ENCODE measurements around the gene DNAJC19. TPM values are rescaled to one million over a fixed set of nuclear protein-coding genes. Genes with fewer than 3 reads are reported as not detected.

The DNAJC19 gene
- total RNA-seq, 2 donors from 2014 or later = 38.1 to 46.0 TPM

DNA sequence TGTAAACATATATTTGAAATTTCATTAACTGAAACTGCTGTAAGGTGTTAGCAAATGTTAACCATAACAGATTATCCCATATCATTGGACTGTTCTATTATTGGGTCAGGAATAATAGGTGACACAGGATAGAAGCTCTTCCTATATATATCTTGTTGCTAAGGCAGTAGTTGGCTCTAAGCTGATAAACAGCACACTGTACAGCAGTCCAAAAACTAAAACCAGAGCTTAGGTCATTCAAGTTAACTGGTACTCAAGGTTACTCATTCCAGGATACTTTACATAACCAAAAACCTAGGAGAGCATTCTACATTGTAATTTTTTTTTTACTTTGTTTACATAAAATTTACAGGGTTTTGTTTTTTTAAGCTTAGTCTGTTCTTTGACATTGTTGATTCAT lies 8.9 kb downstream of the DNAJC19 start:
- TF ChIP-seq POLR2A (IDR thresholded peaks at IDR 0.05) (no peak), POLR2AphosphoS5 (IDR thresholded peaks at IDR 0.05) (no peak)
- TF ChIP-seq, protein P1, sequence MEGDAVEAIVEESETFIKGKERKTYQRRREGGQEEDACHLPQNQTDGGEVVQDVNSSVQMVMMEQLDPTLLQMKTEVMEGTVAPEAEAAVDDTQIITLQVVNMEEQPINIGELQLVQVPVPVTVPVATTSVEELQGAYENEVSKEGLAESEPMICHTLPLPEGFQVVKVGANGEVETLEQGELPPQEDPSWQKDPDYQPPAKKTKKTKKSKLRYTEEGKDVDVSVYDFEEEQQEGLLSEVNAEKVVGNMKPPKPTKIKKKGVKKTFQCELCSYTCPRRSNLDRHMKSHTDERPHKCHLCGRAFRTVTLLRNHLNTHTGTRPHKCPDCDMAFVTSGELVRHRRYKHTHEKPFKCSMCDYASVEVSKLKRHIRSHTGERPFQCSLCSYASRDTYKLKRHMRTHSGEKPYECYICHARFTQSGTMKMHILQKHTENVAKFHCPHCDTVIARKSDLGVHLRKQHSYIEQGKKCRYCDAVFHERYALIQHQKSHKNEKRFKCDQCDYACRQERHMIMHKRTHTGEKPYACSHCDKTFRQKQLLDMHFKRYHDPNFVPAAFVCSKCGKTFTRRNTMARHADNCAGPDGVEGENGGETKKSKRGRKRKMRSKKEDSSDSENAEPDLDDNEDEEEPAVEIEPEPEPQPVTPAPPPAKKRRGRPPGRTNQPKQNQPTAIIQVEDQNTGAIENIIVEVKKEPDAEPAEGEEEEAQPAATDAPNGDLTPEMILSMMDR (IDR thresholded peaks at IDR 0.05) = no peak
- Histone ChIP-seq H3K9me3 (no peaks in the 10 kb centered on the region), H3K36me3 (no peaks in the 10 kb centered on the region), H3K4me3 (no peak overlapping the region), H3K27ac (no peak overlapping the region), H3K27me3 (replicated peaks; ENCODE audit: insufficient read depth) (no peaks in the 10 kb centered on the region), H3K4me1 (replicated peaks) (no peaks in the 10 kb centered on the region)
- intact Hi-C loops (cut with DNase I) = no loop called here
- DNase-seq (ENCODE audit: low spot score) = no peak

DNA sequence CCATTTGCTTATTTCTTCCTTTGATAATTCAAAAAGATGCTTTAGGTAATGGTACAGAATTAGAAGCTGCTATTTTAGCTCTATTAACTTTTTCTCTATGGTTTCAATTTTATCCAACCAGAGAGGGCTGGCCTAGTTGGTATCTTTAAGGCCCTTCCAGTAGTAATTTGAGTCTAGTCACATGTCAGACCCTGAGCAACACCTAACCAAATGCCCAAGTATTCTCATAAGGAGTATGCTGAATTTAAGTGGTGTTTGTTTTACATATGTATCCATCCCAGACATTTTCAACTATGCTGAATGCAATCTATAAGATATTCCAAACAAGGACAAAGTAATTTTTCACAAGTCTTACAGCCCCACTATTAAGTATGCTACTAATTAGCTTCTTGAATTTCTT lies 9.6 kb downstream of the DNAJC19 start:
- no peaks in the 10 kb centered on the region for H3K9me3 ChIP-seq
- no peak overlapping the region for H3K27ac ChIP-seq
- H3K27me3 ChIP-seq (replicated peaks; ENCODE audit: insufficient read depth) = no peaks in the 10 kb centered on the region
- intact Hi-C loops (cut with DNase I) = no loop called here
- no peak overlapping the region for H3K4me3 ChIP-seq
- no peaks in the 10 kb centered on the region for H3K36me3 ChIP-seq
- H3K4me1 ChIP-seq (replicated peaks) = no peaks in the 10 kb centered on the region
- DNase-seq (ENCODE audit: low spot score) = no peak
- TF ChIP-seq POLR2AphosphoS5 (IDR thresholded peaks at IDR 0.05) (no peak), POLR2A (IDR thresholded peaks at IDR 0.05) (no peak)
- TF ChIP-seq, protein P1 (IDR thresholded peaks at IDR 0.05) = no peak

- H3K36me3 ChIP-seq = no peaks in the 10 kb centered on the region
- no peaks in the 10 kb centered on the region for H3K4me1 ChIP-seq (replicated peaks)
- no peaks in the 10 kb centered on the region for H3K27me3 ChIP-seq (replicated peaks; ENCODE audit: insufficient read depth)
- DNase-seq (ENCODE audit: low spot score) = no peak
- no peak overlapping the region for H3K27ac ChIP-seq
- H3K9me3 ChIP-seq = no peaks in the 10 kb centered on the region
- H3K4me3 ChIP-seq = no peak overlapping the region
- TF ChIP-seq POLR2AphosphoS5 (IDR thresholded peaks at IDR 0.05) (no peak), POLR2A (IDR thresholded peaks at IDR 0.05) (no peak)
- TF ChIP-seq, protein P1 (IDR thresholded peaks at IDR 0.05) = no peak
- intact Hi-C loops (cut with DNase I) = no loop called here
Measured at GRCh38 chr3:180977498-180977897, 12.0 kb downstream of the DNAJC19 start.

DNA sequence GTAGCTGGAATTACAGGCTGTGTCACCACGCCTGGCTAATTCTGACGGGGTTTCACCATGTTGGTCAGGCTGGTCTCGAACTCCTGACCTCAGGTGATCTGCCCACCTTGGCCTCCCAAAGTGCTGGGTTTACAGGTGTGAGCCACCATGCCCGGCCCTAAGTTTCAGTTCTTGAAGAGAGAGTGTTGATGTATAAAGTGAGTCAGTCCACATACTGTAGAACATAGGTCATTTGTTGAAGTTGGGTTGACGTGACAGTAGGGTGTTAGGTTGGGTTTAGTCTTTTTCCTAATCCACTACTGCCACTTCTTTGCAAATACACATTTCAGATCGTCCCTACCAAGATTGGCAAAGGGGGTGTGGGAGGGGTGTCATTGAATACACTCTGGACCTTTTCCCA lies 15.2 kb downstream of the DNAJC19 start:
- TF ChIP-seq, protein P1 (IDR thresholded peaks at IDR 0.05) = no peak
- TF ChIP-seq POLR2A (IDR thresholded peaks at IDR 0.05) = no peak
- TF ChIP-seq POLR2AphosphoS5 (IDR thresholded peaks at IDR 0.05) = no peak
- Histone ChIP-seq H3K27me3 (replicated peaks; ENCODE audit: insufficient read depth) (no peaks in the 10 kb centered on the region), H3K36me3 (peaks cover 0 to 1% of the 10 kb centered on the region in 2 donors), H3K4me3 (no peak overlapping the region), H3K9me3 (no peaks in the 10 kb centered on the region), H3K27ac (no peak overlapping the region), H3K4me1 (replicated peaks) (no peaks in the 10 kb centered on the region)
- intact Hi-C loops (cut with DNase I) = no loop called here
- WGBS = 91% methylated on average over 6 of the region's 6 CpGs
- no peak for DNase-seq (ENCODE audit: low spot score)

DNA sequence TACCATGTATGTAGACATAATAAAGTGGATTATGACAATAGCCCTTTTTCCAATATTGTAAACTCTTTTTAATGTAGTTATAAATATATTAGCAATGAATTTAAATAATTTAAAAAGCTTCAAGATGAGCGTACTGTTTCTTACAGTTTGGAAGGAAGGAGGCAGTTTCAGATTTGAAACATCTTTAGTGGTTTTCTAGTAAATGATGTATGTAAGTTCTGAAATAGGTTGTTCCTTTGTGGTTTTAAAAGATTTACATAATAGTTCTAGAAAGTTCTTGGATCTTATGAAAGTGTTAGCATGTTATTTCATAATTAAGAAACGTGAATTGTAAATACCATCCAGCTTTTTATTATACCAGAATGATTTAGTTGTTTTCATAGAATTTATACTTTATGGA lies 16.0 kb downstream of the DNAJC19 start:
- H3K4me1 ChIP-seq (replicated peaks) = no peaks in the 10 kb centered on the region
- WGBS = 87% methylated on average over 2 of the region's 2 CpGs
- peaks cover 0 to 4% of the 10 kb centered on the region in 2 donors for H3K36me3 ChIP-seq
- TF ChIP-seq, protein P1 (IDR thresholded peaks at IDR 0.05) = no peak
- TF ChIP-seq POLR2A (IDR thresholded peaks at IDR 0.05) (no peak), POLR2AphosphoS5 (IDR thresholded peaks at IDR 0.05) (no peak)
- no peak overlapping the region for H3K27ac ChIP-seq
- no peak overlapping the region for H3K4me3 ChIP-seq
- no peaks in the 10 kb centered on the region for H3K9me3 ChIP-seq
- intact Hi-C loops (cut with DNase I) = no loop called here
- no peak for DNase-seq (ENCODE audit: low spot score)
- H3K27me3 ChIP-seq (replicated peaks; ENCODE audit: insufficient read depth) = no peaks in the 10 kb centered on the region

All from prostate gland (tissue), 2 donors.